K562 (cell line): ENCODE data around the gene SPSB1. TPM values are rescaled to one million over a fixed set of nuclear protein-coding genes. Genes with fewer than 3 reads are reported as not detected.

ENCODE experiments used
- CEBPG ChIP-seq, 3 experiments: fragments of 200-800 bp in 1 of 3; sonication (Bioruptor generic) in 1 of 3; sonication (generic) in 1 of 3; formaldehyde crosslinking in 1 of 3; IDR thresholded peaks in 2 of 3; conservative IDR thresholded peaks in 1 of 3; 2 replicates each; pipeline versions ENCODE4 v1.6.1 to v1.8.0; 2016 to 2022; ENCODE audit warnings: missing compliant biosample characterization in 2 of 3, missing genetic modification characterization in 2 of 3, mild to moderate bottlenecking in 1 of 3, missing genetic modification reagents in 1 of 3
- DLX4 ChIP-seq: fragments of 250-450 bp; sonication (Bioruptor Pico); IDR thresholded peaks from 2 replicates; pipeline ENCODE4 v1.6.1; 2021; ENCODE audit warnings: mild to moderate bottlenecking
- DMBX1 ChIP-seq: fragments of 250-450 bp; sonication (Bioruptor Pico); IDR thresholded peaks from 2 replicates; pipeline ENCODE4 v1.8.0; 2022; ENCODE audit warnings: inconsistent platforms, mild to moderate bottlenecking, moderate library complexity, borderline replicate concordance
- DPF2 ChIP-seq: fragments of 450-650 bp; IDR thresholded peaks from 2 replicates; pipeline ENCODE4 v1.6.1; 2016
- ESRRB ChIP-seq: fragments of 250-450 bp; sonication (Bioruptor Pico); IDR thresholded peaks from 2 replicates; pipeline ENCODE4 v1.5.0; 2020; ENCODE audit warnings: mild to moderate bottlenecking, moderate library complexity, borderline replicate concordance
- HLTF ChIP-seq: fragments of 450-650 bp; IDR thresholded peaks from 2 replicates; pipeline ENCODE4 v1.6.1; 2016
- MAFK ChIP-seq: IDR thresholded peaks from 2 replicates; pipeline ENCODE4 v1.6.1; 2011; ENCODE audit warnings: low read length, improper control_type of control experiment
- PHF20 ChIP-seq: fragments of 450-650 bp; IDR thresholded peaks from 2 replicates; pipeline ENCODE4 v1.6.1; 2018; ENCODE audit not compliant: partially characterized antibody
- PKNOX1 ChIP-seq: fragments of 450-650 bp; IDR thresholded peaks from 2 replicates; pipeline ENCODE4 v1.6.1; 2016
- POLR2A ChIP-seq: fragments of 450-650 bp; conservative IDR thresholded peaks from 2 replicates; pipeline ENCODE4 v1.6.1; 2016
- RHOXF2B ChIP-seq: fragments of 250-450 bp; sonication (Bioruptor Pico); conservative IDR thresholded peaks from 2 replicates; pipeline ENCODE4 v1.5.1; 2021
- SMARCA4 ChIP-seq: fragments of 450-650 bp; IDR thresholded peaks from 2 replicates; pipeline ENCODE4 v1.6.1; 2016
- TBL1XR1 ChIP-seq, 2 experiments: IDR thresholded peaks; 2 replicates each; pipeline ENCODE4 v1.6.1; 2012; ENCODE audit warnings: improper control_type of control experiment in 2 of 2, low read length in 2 of 2, mild to moderate bottlenecking in 1 of 2
- TRIM24 ChIP-seq, 2 experiments: fragments of 450-650 bp; IDR thresholded peaks; 2 replicates each; pipeline ENCODE4 v1.6.1; 2016
- ZNF239 ChIP-seq: fragments of 250-450 bp; sonication (Bioruptor Pico); IDR thresholded peaks from 2 replicates; pipeline ENCODE4 v1.4.0; 2020; ENCODE audit warnings: mild to moderate bottlenecking
- ZNF318 ChIP-seq, 2 experiments: fragments of 450-650 bp; IDR thresholded peaks; 2 replicates each; pipeline ENCODE4 v1.6.1; 2016; ENCODE audit warnings: mild to moderate bottlenecking in 2 of 2, borderline replicate concordance in 1 of 2, low read depth in 1 of 2, moderate library complexity in 1 of 2
- ZNF507 ChIP-seq: conservative IDR thresholded peaks from 2 replicates; pipeline ENCODE4 v1.6.1; 2017; ENCODE audit warnings: missing genetic modification characterization, missing compliant biosample characterization
- ZNF512 ChIP-seq: IDR thresholded peaks from 2 replicates; pipeline ENCODE4 v1.6.1; 2016; ENCODE audit warnings: missing genetic modification characterization, missing compliant biosample characterization
- ZNF551 ChIP-seq: fragments of 250-450 bp; sonication (Bioruptor Pico); IDR thresholded peaks from 2 replicates; pipeline ENCODE4 v1.5.0; 2021; ENCODE audit warnings: mild to moderate bottlenecking, moderate library complexity
- ZNF764 ChIP-seq: fragments of 250-450 bp; sonication (Bioruptor Pico); IDR thresholded peaks from 2 replicates; pipeline ENCODE4 v1.4.0; 2020; ENCODE audit warnings: low read depth, mild to moderate bottlenecking, moderate library complexity
- polyA plus RNA-seq, 8 experiments: library from polyadenylated mRNA; depleted of rRNA in 4 of 8; stranded (reverse) in 5 of 8; unstranded in 3 of 8; fragments of >200 nt; fragmentation: Nextera tagmentation in 2 of 8; fragmentation: Illumina TruSeq in 1 of 8; extraction: Ambion mirVana in 2 of 8; extraction: Trizol in 1 of 8; gene quantifications; 2 replicates each; pipeline versions ENCODE4 v1.2.1 to v1.2.3, GENCODE V29; 2011 to 2014; ENCODE audit warnings: inconsistent platforms in 1 of 8, missing spikeins in 1 of 8
- total RNA-seq, 7 experiments: library from RNA; depleted of rRNA in 6 of 7; stranded (reverse); fragments of >200 nt in 6 of 7; fragmentation: Illumina TruSeq in 2 of 7; extraction: Trizol in 2 of 7; gene quantifications; 2 replicates each; pipeline versions ENCODE4 v1.2.1 to v1.2.3, GENCODE V29; 2011 to 2021; ENCODE audit warnings: low replicate concordance in 1 of 7

SPSB1 gene
- total and polyA plus RNA-seq, 9 of the 15 experiments (the other 6 are each of a cell fraction or from before 2014, with no cell fraction given), result 0.06 to 0.35 (median 0.14) TPM; not detected in 6

GRCh38 chr1:9289090-9289534, 3.6 kb upstream of the SPSB1 start (continued):
- TF ChIP-seq TRIM24 (IDR thresholded peaks at IDR 0.05) (no peak), ZNF239 (CRISPR knock-in tag) (no peak), ZNF318 (IDR thresholded peaks at IDR 0.05; ENCODE audit: borderline replicate concordance in 1 of 2, low read depth in 1 of 2) (no peak), ZNF512 (tag) (no peak), RHOXF2B (no peak), MAFK (no peak; the same call in 1 of the 2 replicates), DMBX1 (no peak), PHF20 (no peak), ZNF551 (CRISPR knock-in tag) (no peak), DPF2 (no peak), SMARCA4 (no peak), HLTF (no peak), ZNF507 (no peak), DLX4 (CRISPR knock-in tag) (no peak), TBL1XR1 (IDR thresholded peaks at IDR 0.05; ENCODE audit: low read length in 2 of 2) (peak in 1 of 2 experiments; percentile 34; a peak in 1 of 4 replicates), CEBPG (CRISPR knock-in tag; IDR thresholded peaks at IDR 0.05) (no peak), CEBPG (tag; conservative IDR thresholded peaks at IDR 0.05 in 1 of 2, IDR thresholded peaks at IDR 0.05 in 1 of 2) (0 out of 4 replicates have a peak, but pooled peaks of 1 of the 2 experiments have one; percentile 33), ESRRB (CRISPR knock-in tag) (no peak), PKNOX1 (peak; percentile 69), POLR2A (no peak), ZNF764 (CRISPR knock-in tag) (peak; percentile 100)
